HG02884 (cell line): ENCODE results near the gene TEF.
"Not testable (repeated sequence)": the region's sequence is repeated elsewhere in the genome, so short reads cannot be mapped to it uniquely, and the experiment has no call there.

Experiments used
- ATAC-seq: cut with Tn5 transposase; IDR thresholded peaks from one replicate; pipeline ENCODE4 v1.9.1; 2021; ENCODE audit warnings: mild to moderate bottlenecking, moderate library complexity; ENCODE audit not compliant: unreplicated experiment

The TEF gene

GRCh38 chr22:41417622-41418390, 36.1 kb downstream of the TEF start:
- ATAC-seq = no peak

- no peak for ATAC-seq
These were observed 37.0 kb downstream of the TEF start for GRCh38 chr22:41418717-41419116.

- ATAC-seq = no peak
These were observed 44.1 kb downstream of the TEF start for GRCh38 chr22:41425660-41426365.

GRCh38 chr22:41429232-41429950, 47.6 kb downstream of the TEF start:
- no peak for ATAC-seq

DNA sequence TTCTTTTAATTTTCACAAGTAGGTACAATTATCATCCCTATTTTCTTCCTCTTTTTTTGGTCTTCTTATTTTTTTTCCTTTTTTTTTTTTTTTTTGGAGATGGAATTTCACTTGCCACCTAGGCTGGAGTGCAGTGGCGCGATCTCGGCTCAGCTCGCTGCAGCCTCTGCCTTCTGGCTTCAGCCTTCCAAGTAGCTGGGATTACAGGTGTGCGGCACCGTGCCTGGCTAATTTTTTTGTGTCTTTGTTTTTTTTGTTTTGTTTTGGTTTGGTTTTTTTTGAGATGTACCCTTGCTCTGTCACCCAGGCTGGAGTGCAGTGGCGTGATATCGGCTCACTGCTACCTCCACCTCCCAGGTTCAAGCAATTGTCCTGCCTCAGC, 48.2 kb downstream of the TEF start:
- no peak for ATAC-seq

DNA sequence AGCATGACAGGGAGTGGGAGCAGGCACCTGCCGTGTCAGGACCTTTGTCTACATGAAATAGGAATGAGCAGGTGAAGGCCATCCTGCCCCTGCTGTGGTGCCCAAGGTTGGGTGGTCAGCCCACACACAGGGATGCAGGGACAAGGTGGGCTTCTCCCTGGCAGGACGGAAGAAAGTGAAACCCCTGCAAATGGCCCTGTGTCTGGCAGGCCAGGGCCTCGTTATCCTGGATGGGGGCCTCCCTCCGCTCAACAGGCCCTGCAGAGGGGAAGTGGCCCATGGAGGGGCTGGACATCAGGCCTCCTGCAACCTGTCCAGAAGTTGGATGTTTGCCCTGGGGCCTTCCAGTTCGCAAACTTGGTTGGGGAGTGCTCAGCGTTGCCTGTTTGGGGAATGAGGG, 49.9 kb downstream of the TEF start:
- ATAC-seq = no peak

- ATAC-seq = not testable (repeated sequence)
These were observed 51.7 kb downstream of the TEF start for GRCh38 chr22:41433480-41433879.

DNA sequence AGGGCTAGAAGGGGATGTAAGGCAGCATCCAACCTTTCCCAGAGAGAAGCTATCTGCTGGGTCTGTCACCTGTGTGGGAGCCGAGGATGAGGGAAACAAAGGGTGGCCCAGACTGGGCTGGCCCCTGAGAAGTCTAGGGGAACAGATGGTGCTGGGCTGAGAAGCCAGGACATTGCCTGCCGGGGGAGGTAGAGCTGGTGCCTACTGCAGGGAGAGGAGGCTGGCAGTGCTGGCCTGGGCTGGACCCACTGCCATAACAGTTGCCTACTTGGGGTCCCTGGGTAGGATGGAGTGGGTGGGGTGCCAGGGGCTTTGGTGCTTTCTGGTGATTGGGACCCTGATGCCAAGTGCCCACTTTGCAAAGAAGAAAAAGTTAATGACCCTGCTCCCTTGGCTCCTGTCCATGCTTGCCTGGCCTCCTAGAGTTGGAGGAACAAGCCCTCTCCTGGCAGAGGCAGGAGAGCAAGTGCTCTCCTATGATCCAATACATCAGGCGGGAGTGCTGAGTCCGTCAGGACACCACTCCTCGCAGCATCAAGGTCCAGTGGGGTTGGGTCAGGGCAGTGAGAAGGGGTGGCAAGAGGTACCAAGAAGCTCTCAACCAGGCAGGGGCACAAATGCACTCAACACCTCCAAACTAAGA, 52.7 kb downstream of the TEF start:
- ATAC-seq = not testable (repeated sequence)

GRCh38 chr22:41435560-41435959, 53.8 kb downstream of the TEF start:
- no peak for ATAC-seq

GRCh38 chr22:41436322-41437113, 54.8 kb downstream of the TEF start:
- no peak for ATAC-seq

- no peak for ATAC-seq
These were observed 55.5 kb downstream of the TEF start for GRCh38 chr22:41437198-41437597.

DNA sequence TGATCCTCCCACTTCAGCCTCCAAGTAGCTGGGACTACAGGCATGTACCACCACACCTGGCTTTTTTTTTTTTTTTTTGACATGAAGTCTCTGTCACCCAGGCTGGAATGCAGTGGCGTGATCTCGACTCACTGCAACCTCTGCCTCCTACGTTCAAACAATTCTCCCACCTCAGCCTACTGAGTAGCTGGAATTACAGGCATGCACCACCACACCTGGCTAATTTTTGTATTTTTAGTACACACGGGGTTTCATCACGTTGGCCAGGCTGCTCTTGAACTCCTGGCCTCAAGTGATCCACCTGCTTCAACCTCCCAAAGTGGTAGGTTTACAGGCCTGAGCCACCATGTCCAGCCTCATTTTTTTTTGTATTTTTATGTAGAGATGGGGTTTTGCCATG, 58.8 kb downstream of the TEF start:
- ATAC-seq = not testable (repeated sequence)

- ATAC-seq = no peak
These were observed 60.6 kb downstream of the TEF start for GRCh38 chr22:41442240-41442792.

- peak; percentile 47 for ATAC-seq
These were observed 62.8 kb downstream of the TEF start for GRCh38 chr22:41444360-41445128.

DNA sequence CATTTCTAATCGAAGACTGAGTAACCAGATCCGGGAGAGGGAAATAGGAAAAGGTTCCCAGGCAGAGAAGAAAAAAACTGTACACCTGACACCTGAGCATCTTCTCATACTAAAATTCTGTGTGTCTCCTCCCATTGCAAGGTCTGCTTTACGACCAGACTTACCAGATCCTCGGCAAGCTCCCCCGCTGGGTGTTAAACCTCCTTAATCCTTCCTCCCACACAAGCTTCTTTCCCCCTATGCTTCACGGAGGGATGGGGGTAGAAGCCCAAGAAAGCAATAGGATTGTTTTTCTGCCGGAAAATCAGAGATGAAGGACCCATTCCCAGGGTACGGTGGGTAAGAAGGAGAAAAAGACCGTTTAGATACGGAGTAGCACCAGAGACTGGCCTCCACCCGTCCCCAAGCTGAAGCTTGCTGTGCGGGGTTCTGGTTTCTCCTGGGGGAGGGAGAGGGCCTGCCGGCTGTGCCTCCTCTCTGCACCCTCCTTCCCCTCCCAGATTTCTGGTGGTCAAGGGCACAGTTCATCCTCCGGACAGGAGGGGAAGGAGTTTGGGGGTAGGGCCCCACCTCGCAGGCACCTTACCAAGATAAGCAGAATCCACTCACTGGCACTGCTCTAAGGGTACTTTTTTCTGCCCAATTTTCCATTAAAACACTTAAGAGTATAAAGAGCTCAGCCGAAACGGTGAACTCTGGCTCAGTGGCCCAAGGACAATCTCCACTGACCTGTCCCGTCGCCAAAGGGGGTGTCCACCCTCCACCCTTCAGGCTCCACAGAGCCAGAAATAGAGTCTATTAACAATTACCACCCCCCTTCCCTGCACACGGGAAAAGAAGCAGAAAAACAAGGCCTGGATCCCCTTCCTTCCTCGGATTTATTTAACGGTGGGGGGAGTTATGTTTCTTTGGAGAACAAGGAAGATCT, 63.7 kb downstream of the TEF start:
- no peak for ATAC-seq

DNA sequence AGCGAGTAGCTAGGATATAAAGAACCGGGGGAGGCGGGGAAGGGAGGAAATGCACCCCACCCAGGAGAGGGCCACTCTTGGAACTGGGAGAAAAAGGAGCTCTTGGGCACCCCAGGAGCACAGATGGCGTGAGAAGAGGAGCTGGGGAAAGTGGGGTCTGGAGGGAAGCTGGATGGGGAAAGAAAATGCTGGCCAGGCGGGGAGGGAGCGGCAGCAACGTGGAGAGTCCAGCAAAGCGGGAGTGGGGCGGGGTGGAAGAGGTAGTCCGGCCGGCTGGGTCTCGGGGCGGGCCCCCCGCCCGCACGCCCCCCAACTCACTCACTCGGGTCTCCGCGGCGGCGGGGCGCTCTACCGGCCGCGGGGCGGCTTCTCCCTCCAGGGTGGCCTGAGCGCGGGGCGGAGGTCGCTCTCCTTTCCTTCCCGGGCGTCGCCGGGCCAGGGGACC, 64.3 kb downstream of the TEF start:
- ATAC-seq = no peak

- ATAC-seq = peak; percentile 34
These were observed 65.1 kb downstream of the TEF start, which contains the start of gene TOB2 for GRCh38 chr22:41446639-41447434. Gene TOB2 (minus strand): TSS chr22:41446801. CDS start chr22:41437345, 9,456 bp downstream.
